Activated T-cell treated with anti-CD3 and anti-CD28 coated beads for 24 hours (primary cell): Measurements from ENCODE around the gene BPIFB1.
A peak's percentile ranks its signal among the peaks of the same experiment; 100 is the strongest.

ENCODE experiments used
- DNase-seq: peaks from one replicate; pipeline ENCODE4 v3.0.0-alpha.2; 2020; ENCODE audit warnings: low read depth

The BPIFB1 gene

GRCh38 chr20:33298391-33298790 lies 15.4 kb downstream of the BPIFB1 start:
- DNase-seq: no peak

GRCh38 chr20:33299111-33299603 lies 16.1 kb downstream of the BPIFB1 start:
- DNase-seq: peak; percentile 65

- DNase-seq: no peak
Measured at GRCh38 chr20:33301192-33301930, 18.3 kb downstream of the BPIFB1 start.

- no peak for DNase-seq
Measured at GRCh38 chr20:33303595-33303994, 20.6 kb downstream of the BPIFB1 start.

GRCh38 chr20:33304046-33304445 lies 21.0 kb downstream of the BPIFB1 start:
- no peak for DNase-seq

GRCh38 chr20:33305589-33306057 lies 22.6 kb downstream of the BPIFB1 start:
- DNase-seq: no peak

- DNase-seq: no peak
Measured at GRCh38 chr20:33306228-33306627, 23.2 kb downstream of the BPIFB1 start.

GRCh38 chr20:33306807-33307206 lies 23.8 kb downstream of the BPIFB1 start:
- DNase-seq: no peak

- DNase-seq: no peak
Measured at GRCh38 chr20:33308668-33309067, 25.7 kb downstream of the BPIFB1 start.

- DNase-seq: no peak
Measured at GRCh38 chr20:33309631-33310030, 26.6 kb downstream of the BPIFB1 start.

GRCh38 chr20:33310327-33310899 lies 27.4 kb downstream of the BPIFB1 start:
- DNase-seq: no peak

- DNase-seq: no peak
Measured at GRCh38 chr20:33311011-33311410, 28.0 kb downstream of the BPIFB1 start.

- no peak for DNase-seq
Measured at GRCh38 chr20:33311996-33312395, 29.0 kb downstream of the BPIFB1 start.

GRCh38 chr20:33312583-33312982 lies 29.6 kb downstream of the BPIFB1 start:
- no peak for DNase-seq

- DNase-seq: no peak
Measured at GRCh38 chr20:33313686-33314314, 30.8 kb downstream of the BPIFB1 start.

- no peak for DNase-seq
Measured at GRCh38 chr20:33316343-33316742, 33.3 kb downstream of the BPIFB1 start.

GRCh38 chr20:33316958-33317357 lies 33.9 kb downstream of the BPIFB1 start:
- DNase-seq: no peak

- DNase-seq: no peak
Measured at GRCh38 chr20:33317424-33318095, 34.5 kb downstream of the BPIFB1 start.

- no peak for DNase-seq
Measured at GRCh38 chr20:33318096-33318429, 35.0 kb downstream of the BPIFB1 start.

- no peak for DNase-seq
Measured at GRCh38 chr20:33320006-33320405, 37.0 kb downstream of the BPIFB1 start.

- no peak for DNase-seq
Measured at GRCh38 chr20:33322456-33322855, 39.4 kb downstream of the BPIFB1 start.

GRCh38 chr20:33323236-33323635 lies 40.2 kb downstream of the BPIFB1 start:
- DNase-seq: no peak

GRCh38 chr20:33325350-33325749 lies 42.3 kb downstream of the BPIFB1 start:
- no peak for DNase-seq
